Heart left ventricle (tissue), 13 donors: ENCODE data around the gene MCM7.
"Not testable (repeated sequence)": the region's sequence is repeated elsewhere in the genome, so short reads cannot be mapped to it uniquely, and the experiment has no call there.

Experiments used
- CTCF ChIP-seq, 12 donors: fragments of 200-600 bp; sonication (generic) in 4 of 12; IDR thresholded peaks; one replicate each; pipeline versions ENCODE4 v1.5.0 to v1.8.0; 2018 to 2022; ENCODE audit warnings: antibody characterized with exemption in 12 of 12, mild to moderate bottlenecking in 5 of 12
- POLR2A ChIP-seq, 2 donors: fragments of 450-650 bp; IDR thresholded peaks; one replicate each; pipeline ENCODE4 v1.6.1; 2017; ENCODE audit warnings: antibody characterized with exemption in 2 of 2, mild to moderate bottlenecking in 2 of 2, moderate library complexity in 2 of 2
- donor health status: ischemic (EF 13 %, LVEDD 7.1; RV severe dilation, severe dysfunction).
- donor health status: DM: no; HTN: yes; CAD: no.
- donor health status: DM: no; HTN: no; CAD: no.
- donor health status: ischemic (EF 25% LVEDD 6.9; RV normal size, moderate dysfunction).
- donor health status: ischemic (EF 25% LVEDD 5.7; RV mildly dilated, moderate dysfunction).
- donor health status: ischemic (EF 35%, LVEDD 5.7; RV mildly dilated, moderate dysfunction).
- donor health status: nonischemic (EF 11% LVEDD 7.7; RV severe dilation, severe dysfunction).
- donor health status: DM: yes; HTN: yes; CAD: no.
- donor health status: PGD.
- donor health status: ischemic (EF 29% LVEDD 5.4; RV normal size, mild dysfunction).
- donor health status: nonischemic (EF 23%, LVEDD 6.1; RV moderate dilation, normal function).

- TF ChIP-seq CTCF, POLR2A (IDR thresholded peaks at IDR 0.05): not testable (repeated sequence)
Observed at GRCh38 chr7:100146350-100146749, 45.2 kb upstream of the MCM7 start.
